Measurements from ENCODE around the gene POLR3H. TPM values are rescaled to one million over a fixed set of nuclear protein-coding genes. Genes with fewer than 3 reads are reported as not detected.

POLR3H gene
- total and polyA plus RNA-seq, 2 donors (not counting 3 experiments of a cell fraction or from before 2014, with no cell fraction given) = 31.2 to 39.4 TPM

GRCh38 chr22:41507330-41508063 is 36.8 kb downstream of the POLR3H start:
- CTCF ChIA-PET = interaction anchor here (0.5 to 3.0 kb wide), 2 partner anchors 10 to 99 kb away, joined by 4 to 12 read pairs; no protein-coding TSS in a partner anchor
- no peak overlapping the region for H2AFZ ChIP-seq (ENCODE audit: low read depth, low read length)
- intact Hi-C loops (cut with micrococcal nuclease) = no loop called here
- POLR2A ChIA-PET = no interaction called here
- DNase-seq (ENCODE audit: low read depth, low spot score) (no peak), FAIRE-seq (no peak)
- H3K27me3 ChIP-seq (ENCODE audit: control insufficient read depth in 2 of 2, insufficient read depth in 2 of 2, low read length in 2 of 2) = no peaks in the 10 kb centered on the region
- no peak overlapping the region for H3K4me2 ChIP-seq (ENCODE audit: insufficient read depth, low read length)
- no peaks in the 10 kb centered on the region for H3K79me2 ChIP-seq (ENCODE audit: control insufficient read depth, insufficient read depth, low read length)
- no peak overlapping the region for H3K9ac ChIP-seq (replicated peaks; ENCODE audit: extremely low read depth, insufficient read depth, low read length)
- no TSS peak for BruUV-seq (replicated peaks)
- H3K4me3 ChIP-seq (replicated peaks in 1 of 3; ENCODE audit: insufficient read depth in 1 of 3, low read depth in 1 of 3, low read length in 3 of 3) = no peak overlapping the region
- H4K20me1 ChIP-seq (replicated peaks; ENCODE audit: control insufficient read depth, extremely low read depth, insufficient read depth, low read length) = no peaks in the 10 kb centered on the region
- TF ChIP-seq POLR2A (IDR thresholded peaks at IDR 0.05; ENCODE audit: low read depth, low read length) (no peak), GATA2 (IDR thresholded peaks at IDR 0.05; ENCODE audit: insufficient read depth, insufficient read length, low read depth, low read length) (no peak), POLR2AphosphoS5 (IDR thresholded peaks at IDR 0.05; ENCODE audit: insufficient read depth, low read depth, low read length) (no peak), MYC (IDR thresholded peaks at IDR 0.05; ENCODE audit: low read depth, low read length) (no peak)
- no peaks in the 10 kb centered on the region for H3K9me3 ChIP-seq (replicated peaks; ENCODE audit: control insufficient read depth, insufficient read depth, low read length)
- no peak overlapping the region for H3K27ac ChIP-seq (ENCODE audit: insufficient read depth, low read depth, low read length)
- peaks cover 0 to 14% of the 10 kb centered on the region in 2 experiments for H3K36me3 ChIP-seq (ENCODE audit: control insufficient read depth in 2 of 2, extremely low read depth in 1 of 2, insufficient read depth in 2 of 2, low read length in 2 of 2)
- no peaks in the 10 kb centered on the region for H3K9me1 ChIP-seq (replicated peaks; ENCODE audit: control insufficient read depth, extremely low read depth, insufficient read depth, low read length)
- no peaks in the 10 kb centered on the region for H3K4me1 ChIP-seq (ENCODE audit: control insufficient read depth, extremely low read depth, insufficient read depth, low read length)
- dilution Hi-C loops (cut with MboI; ENCODE audit: extremely low pct_ligation_motif_present, low sequenced_read_pairs) = no loop called here

GRCh38 chr22:41505511-41506220 is 38.6 kb downstream of the POLR3H start:
- CTCF ChIA-PET = interaction anchor here (1.0 to 3.0 kb wide), 3 partner anchors 12 to 102 kb away, joined by 3 to 12 read pairs (median 5); no protein-coding TSS in a partner anchor
- dilution Hi-C loops (cut with MboI; ENCODE audit: extremely low pct_ligation_motif_present, low sequenced_read_pairs) = no loop called here

More at GRCh38 chr22:41505511-41506220, 38.6 kb downstream of the POLR3H start:
- H3K36me3 ChIP-seq (ENCODE audit: control insufficient read depth in 2 of 2, extremely low read depth in 1 of 2, insufficient read depth in 2 of 2, low read length in 2 of 2) = peaks cover 0 to 21% of the 10 kb centered on the region in 2 experiments
- H3K9me1 ChIP-seq (replicated peaks; ENCODE audit: control insufficient read depth, extremely low read depth, insufficient read depth, low read length) = no peaks in the 10 kb centered on the region
- no peak for TF ChIP-seq EZH2 (IDR thresholded peaks at IDR 0.05; ENCODE audit: borderline replicate concordance, low read depth, low read length, severe bottlenecking)
- no peak for TF ChIP-seq GATA2 (IDR thresholded peaks at IDR 0.05; ENCODE audit: insufficient read depth, insufficient read length, low read depth, low read length)
- TF ChIP-seq CTCF (IDR thresholded peaks at IDR 0.05; ENCODE audit: extremely low read depth in 1 of 2, insufficient read depth in 1 of 2, low read depth in 1 of 2, low read length in 2 of 2) = no peak
- TF ChIP-seq MAX (IDR thresholded peaks at IDR 0.05; ENCODE audit: insufficient read depth, insufficient read length) = no peak
- TF ChIP-seq FOS (IDR thresholded peaks at IDR 0.05; ENCODE audit: borderline replicate concordance, insufficient read depth, low read length) = no peak
- TF ChIP-seq POLR2AphosphoS5 (IDR thresholded peaks at IDR 0.05; ENCODE audit: insufficient read depth, low read depth, low read length) = no peak
- no peak for TF ChIP-seq MYC (IDR thresholded peaks at IDR 0.05; ENCODE audit: low read depth, low read length)
- TF ChIP-seq JUN (IDR thresholded peaks at IDR 0.05; ENCODE audit: borderline replicate concordance, insufficient read depth, insufficient read length, low read depth) = no peak
- no peak for DNase-seq (ENCODE audit: low read depth, low spot score)
- no peak for FAIRE-seq
- H3K27me3 ChIP-seq (ENCODE audit: control insufficient read depth in 2 of 2, insufficient read depth in 2 of 2, low read length in 2 of 2) = no peaks in the 10 kb centered on the region
- intact Hi-C loops (cut with micrococcal nuclease) = no loop called here
- no peaks in the 10 kb centered on the region for H4K20me1 ChIP-seq (replicated peaks; ENCODE audit: control insufficient read depth, extremely low read depth, insufficient read depth, low read length)
- H3K27ac ChIP-seq (ENCODE audit: insufficient read depth, low read depth, low read length) = no peak overlapping the region
- no TSS peak for BruUV-seq (replicated peaks)
- no peak overlapping the region for H2AFZ ChIP-seq (ENCODE audit: low read depth, low read length)
- no peak overlapping the region for H3K4me3 ChIP-seq (replicated peaks in 1 of 3; ENCODE audit: insufficient read depth in 1 of 3, low read depth in 1 of 3, low read length in 3 of 3)
- H3K9ac ChIP-seq (replicated peaks; ENCODE audit: extremely low read depth, insufficient read depth, low read length) = no peak overlapping the region
- POLR2A ChIA-PET = no interaction called here
- no peak overlapping the region for H3K4me2 ChIP-seq (ENCODE audit: insufficient read depth, low read length)
- H3K4me1 ChIP-seq (ENCODE audit: control insufficient read depth, extremely low read depth, insufficient read depth, low read length) = no peaks in the 10 kb centered on the region
- H3K79me2 ChIP-seq (ENCODE audit: control insufficient read depth, insufficient read depth, low read length) = no peaks in the 10 kb centered on the region
- H3K9me3 ChIP-seq (replicated peaks; ENCODE audit: control insufficient read depth, insufficient read depth, low read length) = no peaks in the 10 kb centered on the region

All from endothelial cell of umbilical vein (primary cell).